Upper lobe of left lung (tissue), 4 donors: ENCODE data around the gene TFEB.

Experiments used
- CTCF ChIP-seq, 6 experiments: fragments of 450-650 bp in 4 of 6; fragments of 200-600 bp in 2 of 6; sonication (generic) in 2 of 6; IDR thresholded peaks; one replicate each; pipeline ENCODE4 v1.5.1; 2016 to 2019; ENCODE audit warnings: antibody characterized with exemption in 6 of 6
- POLR2A ChIP-seq, 4 donors: fragments of 450-650 bp; IDR thresholded peaks; one replicate each; pipeline ENCODE4 v1.5.1; 2016 to 2017; ENCODE audit warnings: antibody characterized with exemption in 4 of 4, mild to moderate bottlenecking in 2 of 4
- POLR2AphosphoS5 ChIP-seq, 2 donors: sonication (generic); formaldehyde crosslinking; IDR thresholded peaks; one replicate each; pipeline ENCODE4 v1.5.1; 2017; ENCODE audit warnings: antibody characterized with exemption in 2 of 2

DNA sequence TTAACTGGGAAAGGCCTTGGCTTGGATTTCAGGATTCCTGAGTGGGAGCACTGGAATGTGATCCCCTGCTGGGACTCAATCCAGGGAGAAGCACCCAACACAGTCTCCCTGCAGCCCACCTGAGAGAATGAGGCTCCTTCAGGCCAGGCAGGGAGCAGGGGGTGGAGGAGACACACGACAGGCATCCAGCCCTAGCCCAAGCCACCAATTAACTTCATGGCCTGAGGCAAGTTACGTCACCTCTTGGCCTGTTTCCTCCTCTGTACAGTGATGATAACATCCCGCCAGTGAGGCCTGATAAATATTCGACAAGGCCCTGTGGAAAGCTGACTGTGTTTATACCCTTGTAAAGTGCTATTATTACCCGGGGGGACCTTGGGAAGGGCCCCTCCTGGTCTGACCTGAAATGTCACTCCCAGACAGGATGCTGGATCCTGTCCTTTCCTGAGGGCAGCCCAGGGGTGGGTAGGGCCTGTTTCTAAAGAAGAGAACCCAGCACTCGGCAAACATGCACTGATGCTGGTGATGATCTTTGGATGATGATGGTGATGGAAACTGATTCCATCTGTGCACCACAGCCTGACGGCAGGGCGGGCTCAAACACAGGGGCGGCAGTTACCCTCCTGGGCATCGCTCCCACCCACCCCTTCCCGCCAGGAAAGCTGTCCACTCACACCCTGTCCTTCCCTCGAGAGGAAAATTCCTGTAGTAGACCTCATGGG is 31.9 kb upstream of the TFEB start:
- no peak for TF ChIP-seq CTCF (IDR thresholded peaks at IDR 0.05)
- peak in 1 of 2 donors; percentile 33 for TF ChIP-seq POLR2AphosphoS5 (IDR thresholded peaks at IDR 0.05)
- TF ChIP-seq POLR2A (IDR thresholded peaks at IDR 0.05) = no peak
